NCI-H146 (cell line): ENCODE data around the gene RFX8.
"Not testable (repeated sequence)": the region's sequence is repeated elsewhere in the genome, so short reads cannot be mapped to it uniquely, and the experiment has no call there.

ENCODE experiments used
- DNase-seq: peaks from one replicate; lab custom pipeline; 2025; lab: John Stamatoyannopoulos, UW

RFX8 gene

GRCh38 chr2:101440127-101440738, 34.7 kb downstream of the RFX8 start:
- no peak for DNase-seq

DNA sequence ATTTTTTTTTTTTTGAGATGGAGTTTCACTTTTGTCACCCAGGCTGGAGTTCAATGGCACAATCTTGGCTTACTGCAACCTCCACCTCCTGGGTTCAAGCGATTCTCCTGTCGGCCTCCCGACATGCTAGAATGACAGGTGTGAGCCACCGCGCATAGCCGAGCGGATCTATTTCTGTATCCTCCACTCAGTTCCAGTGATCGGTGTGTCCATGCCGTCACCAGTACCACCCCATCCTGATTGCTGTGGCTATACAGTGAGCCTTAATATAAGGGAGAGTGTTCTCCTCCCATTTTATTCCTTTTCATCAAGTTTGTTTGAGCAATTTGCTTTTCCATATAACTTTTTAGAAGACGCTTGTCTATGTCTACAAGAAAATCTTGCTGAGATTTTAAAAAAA, 35.2 kb downstream of the RFX8 start:
- DNase-seq: no peak

DNA sequence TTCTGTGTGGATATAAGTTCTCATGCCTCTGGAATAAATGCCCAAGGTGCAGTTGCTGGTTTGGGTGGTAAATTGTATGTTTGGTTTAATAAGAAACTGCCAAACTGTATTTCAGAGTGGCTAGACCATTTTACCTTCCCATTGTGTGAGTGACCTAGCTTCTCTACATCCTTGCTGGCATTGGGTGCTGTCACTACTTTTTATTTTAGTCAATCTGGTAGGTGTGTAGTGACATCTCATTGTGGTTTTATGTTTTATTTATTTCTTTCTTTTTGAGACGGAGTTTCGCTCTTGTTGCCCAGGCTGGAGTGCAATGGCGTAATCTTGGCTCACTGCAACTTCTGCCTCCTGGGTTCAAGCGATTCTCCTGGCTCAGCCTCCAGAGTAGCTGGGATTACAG, 36.4 kb downstream of the RFX8 start:
- not testable (repeated sequence) for DNase-seq

DNA sequence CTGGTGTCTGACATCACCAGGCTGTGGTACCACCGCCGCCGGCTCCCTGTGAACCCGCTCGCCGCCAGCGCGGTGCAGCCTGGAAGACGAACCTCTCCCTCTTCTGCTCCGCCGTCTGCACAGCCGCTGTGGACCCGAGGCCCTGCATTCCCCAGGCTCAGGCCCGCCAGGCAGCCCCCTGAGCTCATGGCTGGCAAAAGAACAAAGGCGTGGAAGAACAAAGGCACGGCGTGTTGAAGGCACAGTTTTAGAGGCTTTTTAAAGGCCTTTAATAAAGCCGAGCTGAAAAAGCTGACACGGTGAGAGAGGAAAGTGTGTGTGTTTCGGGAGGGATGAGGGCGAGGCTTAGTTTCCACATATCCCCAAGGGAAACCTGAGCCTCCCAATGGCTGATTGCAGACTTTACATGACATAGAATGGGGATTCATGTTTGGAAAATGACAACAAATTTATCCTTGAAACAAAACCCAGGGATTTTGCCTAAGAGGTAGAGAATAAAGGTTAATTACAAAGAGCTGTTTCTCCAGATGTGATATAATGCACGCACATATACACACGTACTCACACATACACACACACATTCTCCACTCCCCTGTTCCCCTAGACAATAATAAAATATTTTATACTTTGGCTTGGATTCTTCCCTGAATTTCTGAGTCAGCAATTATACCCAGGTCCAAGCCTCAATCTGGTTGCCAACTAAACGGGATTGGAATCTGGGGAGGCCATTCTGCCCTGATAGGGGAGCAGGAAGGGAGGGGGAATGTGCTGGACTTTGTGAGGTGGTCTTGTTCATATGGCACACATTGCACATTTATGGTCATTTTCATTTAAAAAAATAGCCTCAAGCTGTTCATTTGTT, 39.7 kb downstream of the RFX8 start:
- DNase-seq: no peak

DNA sequence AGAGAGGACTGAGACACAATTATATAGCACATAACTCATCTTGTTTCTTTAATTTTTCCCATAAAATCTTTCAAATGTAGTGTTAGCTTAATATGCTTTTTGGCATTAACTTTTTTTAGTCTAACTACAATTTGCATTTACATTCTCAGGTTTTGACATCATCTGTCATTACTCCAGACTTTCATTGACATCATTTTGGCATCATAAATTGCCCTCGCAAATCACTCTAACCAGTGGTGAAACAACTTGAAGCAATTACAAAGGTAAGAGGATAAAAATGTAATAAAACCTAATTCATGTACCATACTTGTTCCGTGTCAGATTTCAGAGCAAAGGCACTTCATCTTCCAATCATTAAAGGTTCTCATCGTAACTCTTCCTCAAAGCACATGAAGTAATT, 41.4 kb downstream of the RFX8 start:
- no peak for DNase-seq

GRCh38 chr2:101432411-101433181, 42.3 kb downstream of the RFX8 start:
- no peak for DNase-seq

DNA sequence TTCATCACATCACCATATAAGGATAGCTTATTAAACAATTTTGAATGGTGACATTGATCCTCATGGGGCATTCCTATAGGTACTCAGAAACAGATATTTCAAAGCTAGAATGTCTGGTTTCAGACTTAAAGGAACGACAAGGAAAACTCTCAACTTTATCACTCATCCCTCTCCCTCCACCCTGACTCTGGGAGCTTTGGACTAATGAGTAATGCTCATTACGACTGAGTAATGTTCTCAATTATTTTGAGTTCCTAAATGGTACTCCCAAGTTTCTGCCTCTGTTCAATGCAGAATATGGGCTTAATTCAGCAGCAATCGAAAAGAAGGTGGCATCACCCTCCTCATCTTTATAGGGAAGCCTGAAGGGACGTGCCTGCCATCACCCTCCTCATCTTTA, 43.4 kb downstream of the RFX8 start:
- no peak for DNase-seq

- DNase-seq: no peak
These were observed 44.8 kb downstream of the RFX8 start for GRCh38 chr2:101430156-101430555.

DNA sequence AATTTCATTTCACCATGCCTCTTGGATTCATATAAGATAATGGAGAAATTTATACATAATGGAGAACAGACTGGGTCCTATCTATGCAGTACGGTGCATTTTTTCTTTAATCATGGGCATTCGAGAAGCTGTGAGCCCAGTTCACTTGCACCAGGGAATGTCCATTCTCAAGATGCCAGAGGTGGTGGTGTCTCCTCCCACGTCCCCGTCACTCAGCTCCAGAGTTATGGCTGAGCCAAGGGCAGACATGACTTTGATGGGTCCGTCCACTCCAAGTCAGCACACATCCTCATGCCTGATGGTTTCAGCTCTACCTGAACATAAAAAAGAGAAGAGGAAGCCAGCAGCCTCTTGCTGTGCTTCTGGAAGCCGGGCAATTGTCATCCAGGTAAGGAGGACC, 45.5 kb downstream of the RFX8 start:
- no peak for DNase-seq

DNA sequence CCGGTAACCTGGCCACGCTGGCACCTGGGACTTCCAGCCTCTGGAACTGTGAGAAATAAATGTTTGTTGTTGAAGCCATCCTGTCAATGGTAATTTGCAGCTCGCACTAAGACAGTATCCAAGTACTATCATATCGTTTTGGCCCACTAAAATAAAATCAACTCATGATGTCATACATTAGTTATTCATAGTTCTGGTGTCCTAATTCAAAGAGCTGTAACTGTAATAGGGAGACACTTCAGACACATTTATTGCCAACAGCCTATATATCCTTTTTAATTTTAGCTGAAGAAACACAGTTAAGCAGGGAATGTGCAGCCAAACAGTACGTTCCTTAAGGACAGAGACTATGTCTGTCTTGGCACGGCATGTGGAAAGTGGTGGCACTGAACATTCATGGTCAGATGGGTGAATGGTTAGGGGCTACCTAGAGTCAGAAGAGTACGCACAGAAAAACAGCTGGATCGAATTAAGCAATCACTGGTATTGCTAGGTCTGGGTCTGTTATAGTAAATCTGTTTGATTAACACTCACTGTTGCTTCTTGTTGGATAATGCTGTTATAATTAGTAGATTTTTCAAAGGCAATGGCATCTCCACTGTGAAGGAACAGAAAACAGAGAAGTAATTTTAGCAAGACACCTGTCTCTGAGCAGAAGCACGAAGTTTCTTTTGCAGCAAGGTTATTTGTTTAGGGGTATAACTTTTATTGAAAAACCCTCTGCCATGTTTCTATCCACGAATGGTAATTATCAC, 46.3 kb downstream of the RFX8 start:
- no peak for DNase-seq

- DNase-seq: no peak
These were observed 47.2 kb downstream of the RFX8 start for GRCh38 chr2:101427743-101428142.

DNA sequence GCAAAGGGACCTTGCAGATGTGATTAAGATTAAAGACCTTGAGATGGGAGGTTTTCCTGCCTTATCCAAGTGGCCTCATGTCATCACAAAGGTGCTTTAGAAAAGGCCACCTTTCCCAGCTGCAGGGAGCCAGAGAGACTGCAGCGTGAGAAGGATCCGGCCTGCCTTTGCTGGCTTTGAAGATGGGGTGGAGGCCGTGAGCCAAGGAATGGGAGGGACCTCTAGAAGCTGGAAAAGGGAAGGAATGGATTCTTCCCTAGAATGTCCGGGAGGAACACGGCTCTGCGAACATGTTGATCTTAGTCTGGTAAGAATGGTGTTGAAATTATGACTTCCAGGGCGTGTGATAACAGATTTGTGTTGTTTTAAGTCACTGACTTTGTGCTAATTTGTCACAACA, 47.7 kb downstream of the RFX8 start:
- no peak for DNase-seq

DNA sequence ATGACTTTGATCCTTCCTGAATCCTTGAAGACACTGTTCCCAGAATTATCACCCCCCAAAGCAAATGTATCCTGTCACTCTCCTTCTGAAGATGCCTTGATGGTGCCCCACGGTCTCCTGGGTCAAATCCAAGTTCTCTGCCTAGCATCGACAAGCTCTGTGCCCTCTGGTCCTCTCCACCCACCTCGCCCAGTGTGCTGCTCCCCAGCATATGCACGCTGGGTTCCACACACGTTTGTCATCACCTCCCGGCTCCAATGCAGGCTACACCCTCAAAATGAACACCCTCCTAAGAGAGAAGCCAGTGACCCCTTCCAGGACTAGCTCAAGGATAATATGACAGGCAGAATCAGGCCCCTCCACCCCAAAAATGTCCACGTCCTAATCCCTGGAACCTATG, 48.1 kb downstream of the RFX8 start:
- no peak for DNase-seq

DNA sequence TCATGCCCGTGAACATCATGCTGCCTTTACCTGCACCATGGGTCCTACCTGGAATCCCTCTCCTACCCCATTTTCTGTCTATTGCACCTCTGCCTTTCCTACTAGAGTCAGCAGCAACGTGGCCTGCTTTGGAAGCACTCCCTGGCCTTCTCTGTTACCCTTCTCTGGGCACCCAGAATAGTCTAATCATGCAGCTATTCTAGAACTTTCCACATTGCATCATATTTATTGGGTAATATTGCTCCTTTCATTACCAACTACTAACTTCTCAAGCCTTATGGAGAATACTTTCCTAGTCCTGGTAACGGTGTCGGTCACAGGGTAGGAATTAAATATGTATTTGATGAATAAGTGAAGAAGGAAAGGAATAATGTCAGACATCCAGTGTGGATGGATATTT, 54.3 kb downstream of the RFX8 start:
- DNase-seq: no peak

DNA sequence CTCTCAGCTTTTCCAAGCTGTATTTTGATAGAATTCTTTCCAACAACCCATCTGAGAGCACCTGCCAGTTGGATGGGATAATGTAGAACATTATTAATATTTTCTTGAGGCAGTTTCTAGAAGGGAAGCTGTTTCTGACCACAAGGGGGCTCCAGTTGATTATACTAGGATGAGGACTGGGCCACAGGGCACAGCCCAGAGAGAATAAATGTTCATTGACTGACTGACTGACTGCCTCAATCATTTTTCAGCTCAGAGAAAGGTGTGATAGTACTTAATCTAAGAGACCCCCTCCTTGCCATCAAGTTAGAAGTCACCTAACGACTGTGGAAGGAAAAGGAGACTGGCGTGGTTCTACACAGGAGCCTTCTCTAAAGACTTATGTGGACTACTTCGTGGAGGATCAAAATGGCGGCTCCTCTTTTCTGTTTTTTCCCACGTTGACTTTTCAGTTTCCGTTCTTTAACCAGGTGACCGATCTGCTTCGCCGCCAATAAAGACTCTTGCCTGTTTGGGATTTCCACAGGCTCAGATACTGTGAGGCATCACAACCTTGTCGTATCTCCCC, 55.7 kb downstream of the RFX8 start:
- DNase-seq: no peak

GRCh38 chr2:101418460-101419095, 56.3 kb downstream of the RFX8 start:
- no peak for DNase-seq

GRCh38 chr2:101416609-101417008, 58.3 kb downstream of the RFX8 start:
- DNase-seq: no peak

GRCh38 chr2:101415884-101416283, 59.0 kb downstream of the RFX8 start:
- DNase-seq: no peak

DNA sequence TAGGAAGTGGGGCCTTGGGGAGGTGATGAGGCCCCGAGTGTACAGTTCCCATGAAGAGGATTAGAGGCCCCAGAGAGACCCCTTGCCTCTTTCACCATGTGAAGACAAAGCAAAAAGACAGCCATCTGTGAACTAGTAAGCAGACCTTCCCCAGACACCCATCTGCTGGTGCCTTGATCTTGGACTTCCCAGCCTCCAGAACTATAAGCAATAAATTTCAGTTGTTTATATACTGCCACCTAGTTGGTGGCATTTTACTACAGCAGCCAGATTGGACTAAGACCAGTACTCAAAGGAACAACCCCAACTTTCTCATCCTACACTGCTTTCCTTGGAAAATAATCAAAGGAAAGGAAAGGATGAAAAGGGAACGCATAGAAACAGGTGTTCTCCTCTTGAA, 59.7 kb downstream of the RFX8 start:
- no peak for DNase-seq

- DNase-seq: no peak
These were observed 62.7 kb downstream of the RFX8 start for GRCh38 chr2:101412092-101412694.

- DNase-seq: no peak
These were observed 64.2 kb downstream of the RFX8 start for GRCh38 chr2:101410746-101411145.
